Epithelial cell of esophagus (primary cell): ENCODE data around the gene TOR2A.

ENCODE experiments used
- DNase-seq: peaks from one replicate; pipeline ENCODE4 v3.0.0; 2010; ENCODE audit warnings: low read depth
- H3K4me3 ChIP-seq: 2 replicates; pipeline ENCODE4 v1.5.1; 2011; ENCODE audit warnings: mild to moderate bottlenecking, low read length, control low read depth
- TF ChIP-seq, protein P1 (sequence below): IDR thresholded peaks from 2 replicates; pipeline ENCODE4 v1.5.1; 2011; ENCODE audit warnings: low read depth, mild to moderate bottlenecking, low read length, control low read depth, inconsistent platforms; ENCODE audit not compliant: insufficient read depth; ENCODE audit errors: missing control alignments

Gene TOR2A

GRCh38 chr9:127698386-127698785 is 36.7 kb downstream of the TOR2A start:
- no peak for DNase-seq
- TF ChIP-seq, protein P1, sequence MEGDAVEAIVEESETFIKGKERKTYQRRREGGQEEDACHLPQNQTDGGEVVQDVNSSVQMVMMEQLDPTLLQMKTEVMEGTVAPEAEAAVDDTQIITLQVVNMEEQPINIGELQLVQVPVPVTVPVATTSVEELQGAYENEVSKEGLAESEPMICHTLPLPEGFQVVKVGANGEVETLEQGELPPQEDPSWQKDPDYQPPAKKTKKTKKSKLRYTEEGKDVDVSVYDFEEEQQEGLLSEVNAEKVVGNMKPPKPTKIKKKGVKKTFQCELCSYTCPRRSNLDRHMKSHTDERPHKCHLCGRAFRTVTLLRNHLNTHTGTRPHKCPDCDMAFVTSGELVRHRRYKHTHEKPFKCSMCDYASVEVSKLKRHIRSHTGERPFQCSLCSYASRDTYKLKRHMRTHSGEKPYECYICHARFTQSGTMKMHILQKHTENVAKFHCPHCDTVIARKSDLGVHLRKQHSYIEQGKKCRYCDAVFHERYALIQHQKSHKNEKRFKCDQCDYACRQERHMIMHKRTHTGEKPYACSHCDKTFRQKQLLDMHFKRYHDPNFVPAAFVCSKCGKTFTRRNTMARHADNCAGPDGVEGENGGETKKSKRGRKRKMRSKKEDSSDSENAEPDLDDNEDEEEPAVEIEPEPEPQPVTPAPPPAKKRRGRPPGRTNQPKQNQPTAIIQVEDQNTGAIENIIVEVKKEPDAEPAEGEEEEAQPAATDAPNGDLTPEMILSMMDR: no peak
- no peak overlapping the region for H3K4me3 ChIP-seq

- no peak overlapping the region for H3K4me3 ChIP-seq
- no peak for DNase-seq
- TF ChIP-seq, protein P1: no peak
These were observed 37.5 kb downstream of the TOR2A start for GRCh38 chr9:127697575-127697974.

GRCh38 chr9:127694890-127695720 is 40.0 kb downstream of the TOR2A start:
- no peak overlapping the region for H3K4me3 ChIP-seq
- TF ChIP-seq, protein P1: no peak
- DNase-seq: no peak

DNA sequence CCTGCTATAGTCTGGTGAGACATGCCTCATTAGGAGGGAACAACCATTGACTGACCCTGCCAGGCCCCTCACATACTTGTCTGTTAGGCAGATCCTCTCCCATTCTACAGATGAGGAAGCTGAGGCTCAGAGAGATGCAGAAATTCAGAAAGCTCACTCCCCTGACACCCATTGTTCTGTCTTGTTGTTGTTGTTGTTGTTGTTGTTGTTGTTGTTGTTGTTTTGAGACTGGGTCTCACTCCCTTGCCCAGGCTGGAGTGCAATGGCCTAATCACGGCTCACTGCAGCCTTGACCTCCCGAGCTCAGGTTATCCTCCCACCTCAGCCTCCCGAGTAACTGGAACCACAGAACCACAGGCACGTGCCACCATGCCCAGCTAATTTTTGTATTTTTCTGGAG is 41.4 kb downstream of the TOR2A start:
- DNase-seq: no peak
- TF ChIP-seq, protein P1: no peak

DNA sequence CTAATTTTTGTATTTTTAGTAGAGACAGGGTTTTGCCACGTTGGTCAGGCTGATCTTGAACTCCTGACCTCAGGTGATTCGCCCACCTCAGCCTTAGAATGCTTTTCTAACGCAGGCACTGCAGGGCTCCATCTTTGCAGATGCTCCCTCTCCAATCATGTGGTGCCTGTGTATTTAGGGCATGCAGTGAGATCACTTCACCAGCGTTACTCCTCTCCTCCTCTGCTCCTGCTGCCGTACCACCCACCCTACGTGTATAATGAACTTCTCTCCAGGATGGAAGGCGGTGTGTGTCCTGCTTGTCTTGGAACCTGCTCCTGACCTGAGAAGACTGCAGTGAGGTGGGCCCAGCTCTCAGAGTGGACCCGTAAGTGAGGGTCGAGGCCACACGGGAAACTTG is 42.0 kb downstream of the TOR2A start:
- H3K4me3 ChIP-seq: no peak overlapping the region
- TF ChIP-seq, protein P1: no peak
- DNase-seq: no peak

More for the DNA sequence above, 41.4 kb downstream of the TOR2A start:
- H3K4me3 ChIP-seq: no peak overlapping the region

DNA sequence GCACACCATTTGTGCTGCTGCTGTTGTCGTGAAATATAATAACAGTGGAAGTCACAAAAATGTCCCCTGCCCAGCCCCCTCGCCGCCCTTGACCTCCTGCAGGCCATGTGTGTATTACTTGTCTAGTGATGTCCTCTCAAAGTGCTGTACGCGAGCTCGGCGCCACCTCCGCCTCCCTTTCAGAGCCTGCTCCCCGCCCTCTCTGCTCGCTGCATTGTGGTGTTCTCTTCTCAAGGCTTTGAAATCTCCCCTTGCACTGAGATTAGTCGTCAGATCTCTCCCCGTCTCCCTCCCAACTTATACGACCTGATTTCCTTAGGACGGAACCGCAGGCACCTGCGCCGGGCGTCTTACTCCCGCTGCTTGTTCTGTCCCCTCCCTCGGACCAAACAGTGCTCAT is 43.0 kb downstream of the TOR2A start:
- TF ChIP-seq, protein P1: no peak
- DNase-seq: no peak

DNA sequence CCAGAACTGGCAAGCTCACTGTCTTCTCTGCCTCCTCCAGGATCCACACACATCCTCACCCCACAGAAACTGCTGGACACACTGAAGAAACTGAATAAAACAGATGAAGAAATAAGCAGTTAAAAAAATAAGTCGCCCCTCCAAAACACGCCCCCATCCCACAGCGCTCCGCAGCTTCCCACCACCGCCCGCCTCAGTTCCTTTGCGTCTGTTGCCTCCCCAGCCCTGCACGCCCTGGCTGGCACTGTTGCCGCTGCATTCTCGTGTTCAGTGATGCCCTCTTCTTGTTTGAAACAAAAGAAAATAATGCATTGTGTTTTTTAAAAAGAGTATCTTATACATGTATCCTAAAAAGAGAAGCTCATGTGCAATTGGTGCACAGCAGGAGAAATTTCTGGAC is 44.4 kb downstream of the TOR2A start:
- TF ChIP-seq, protein P1: no peak
- no peak for DNase-seq

More for the DNA sequence above, 43.0 kb downstream of the TOR2A start:
- H3K4me3 ChIP-seq: no peak overlapping the region

More for the DNA sequence above, 44.4 kb downstream of the TOR2A start:
- no peak overlapping the region for H3K4me3 ChIP-seq
